B cell (primary cell): ENCODE measurements around the gene SNX32. TPM values are rescaled to one million over a fixed set of nuclear protein-coding genes. Genes with fewer than 3 reads are reported as not detected.

Source experiments
- ATAC-seq: fragments of 200-7000 bp; cut with Tn5 transposase; one replicate; pipeline ENCODE4 v1.10.0; 2021; ENCODE audit warnings: low read depth, mild to moderate bottlenecking, moderate number of reproducible peaks, moderate library complexity
- CTCF ChIA-PET: fragments of 350-600 bp; sonication (Branson Sonifier 250); formaldehyde crosslinking; loops from one replicate; lab custom pipeline; 2021; ENCODE audit warnings: antibody characterized with exemption, inconsistent platforms; lab: Charles Lee
- POLR2A ChIA-PET: fragments of 350-600 bp; sonication (Branson Sonifier 250); formaldehyde crosslinking; loops from one replicate; lab custom pipeline; 2021; ENCODE audit warnings: antibody characterized with exemption; lab: Charles Lee
- DNase-seq: peaks from one replicate; pipeline ENCODE4 v3.0.0; 2013
- H2AFZ ChIP-seq: 2 replicates; pipeline ENCODE4 v1.6.1; 2012; ENCODE audit warnings: mild to moderate bottlenecking, low read depth, low read length; ENCODE audit not compliant: insufficient read depth, poor library complexity, severe bottlenecking
- H3K27ac ChIP-seq, 2 donors: 1 replicate in 1 of 2; 2 replicates in 1 of 2; pipeline ENCODE4 v1.5.1; 2012 to 2013; ENCODE audit warnings: low read length in 2 of 2, mild to moderate bottlenecking in 2 of 2, moderate library complexity in 1 of 2
- H3K27me3 ChIP-seq, 4 experiments: fragments of 200-600 bp in 1 of 4; sonication (generic) in 1 of 4; replicated peaks in 1 of 4; 1 replicate in 2 of 4; 2 replicates in 2 of 4; pipeline versions ENCODE4 v1.6.1 to v1.7.0; 2013 to 2016; ENCODE audit warnings: low read length in 3 of 4, mild to moderate bottlenecking in 2 of 4, mixed read lengths in 1 of 4, moderate library complexity in 1 of 4; ENCODE audit not compliant: insufficient read depth in 4 of 4, control insufficient read depth in 3 of 4; ENCODE audit errors: control extremely low read depth in 1 of 4
- H3K36me3 ChIP-seq, 2 experiments: replicated peaks in 1 of 2; 1 replicate in 1 of 2; 2 replicates in 1 of 2; pipeline versions ENCODE4 v1.6.1 to v1.7.1; 2013; ENCODE audit warnings: low read length in 1 of 2; ENCODE audit not compliant: insufficient read depth in 2 of 2, control insufficient read depth in 1 of 2; ENCODE audit errors: control extremely low read depth in 1 of 2, extremely low read depth in 1 of 2
- H3K4me1 ChIP-seq, 2 donors: fragments of 200-600 bp in 1 of 2; sonication (generic) in 1 of 2; 1 replicate in 1 of 2; 2 replicates in 1 of 2; pipeline versions ENCODE4 v1.5.1 to v1.6.1; 2013 to 2017; ENCODE audit warnings: low read length in 2 of 2; ENCODE audit not compliant: control insufficient read depth in 2 of 2, insufficient read depth in 2 of 2
- H3K4me2 ChIP-seq: replicated peaks from 2 replicates; pipeline ENCODE3; 2012; ENCODE audit warnings: mild to moderate bottlenecking, low read depth, low read length; ENCODE audit not compliant: poor library complexity, severe bottlenecking
- H3K4me3 ChIP-seq, 5 experiments: fragments of 200-600 bp in 1 of 5; sonication (generic) in 1 of 5; 1 replicate in 3 of 5; 2 replicates in 2 of 5; pipeline versions ENCODE4 v1.5.1 to v1.7.0; 2011 to 2016; ENCODE audit warnings: low read length in 4 of 5, mild to moderate bottlenecking in 4 of 5, low read depth in 2 of 5, control low read depth in 1 of 5, moderate library complexity in 1 of 5; ENCODE audit not compliant: insufficient read depth in 1 of 5; ENCODE audit errors: control extremely low read depth in 1 of 5, extremely low read depth in 1 of 5
- H3K79me2 ChIP-seq: fragments of 200-600 bp; sonication (generic); one replicate; pipeline ENCODE4 v1.6.0; 2016; ENCODE audit warnings: low read length; ENCODE audit not compliant: control insufficient read depth, insufficient read depth
- H3K9ac ChIP-seq: fragments of 200-600 bp; sonication (generic); 2 replicates; pipeline ENCODE4 v1.6.1; 2017; ENCODE audit warnings: mild to moderate bottlenecking, low read length, moderate library complexity
- H3K9me3 ChIP-seq, 3 donors: one replicate each; pipeline versions ENCODE4 v1.6.1 to v1.7.1; 2013; ENCODE audit warnings: low read length in 2 of 3; ENCODE audit not compliant: control insufficient read depth in 2 of 3, insufficient read depth in 1 of 3; ENCODE audit errors: control extremely low read depth in 1 of 3
- H4K20me1 ChIP-seq: 2 replicates; pipeline ENCODE4 v1.6.0; 2012; ENCODE audit warnings: mild to moderate bottlenecking, low read length; ENCODE audit not compliant: insufficient read depth, control insufficient read depth, poor library complexity, severe bottlenecking
- H3K27ac Mint-ChIP-seq: one replicate; pipeline ENCODE4 v1.8.0; 2021; ENCODE audit warnings: mixed read lengths
- H3K27me3 Mint-ChIP-seq: one replicate; pipeline ENCODE4 v1.8.0; 2021; ENCODE audit warnings: mixed read lengths
- H3K4me1 Mint-ChIP-seq: one replicate; pipeline ENCODE4 v1.8.0; 2021; ENCODE audit warnings: mixed read lengths
- H3K4me3 Mint-ChIP-seq: one replicate; pipeline ENCODE4 v1.8.0; 2021; ENCODE audit warnings: mixed read lengths
- H3K9me3 Mint-ChIP-seq: one replicate; pipeline ENCODE4 v1.8.0; 2022; ENCODE audit warnings: mixed read lengths; ENCODE audit not compliant: insufficient read depth
- CTCF ChIP-seq: fragments of 200-600 bp; IDR thresholded peaks from one replicate; pipeline ENCODE4 v1.8.0; 2022; ENCODE audit warnings: antibody characterized with exemption, mild to moderate bottlenecking
- EZH2 ChIP-seq: IDR thresholded peaks from 2 replicates; pipeline ENCODE4 v1.6.1; 2012; ENCODE audit warnings: borderline replicate concordance, low read depth, mild to moderate bottlenecking, moderate library complexity, low read length; ENCODE audit not compliant: insufficient read depth, poor library complexity, severe bottlenecking
- WGBS: methylation state at CpG from one replicate; pipeline ENCODE4 v1.1.5; 2013; ENCODE audit warnings: missing lambda C conversion rate; ENCODE audit not compliant: insufficient coverage; 5-methylcytosine and 5-hydroxymethylcytosine counted together
- intact Hi-C: fragments of 100-400 bp; cut with micrococcal nuclease; formaldehyde crosslinking; loops from one replicate; pipeline ENCODE4 v1.10.0; 2022
- polyA plus RNA-seq: library from polyadenylated mRNA; depleted of rRNA; stranded (reverse); fragments of >200 nt; gene quantifications from 2 replicates; pipeline ENCODE4 v1.2.3, GENCODE V29; 2012
- total RNA-seq, 2 donors: library from RNA; stranded (reverse); fragments of 120-200 nt in 1 of 2; gene quantifications; 1 replicate in 1 of 2; 2 replicates in 1 of 2; pipeline versions ENCODE4 v1.2.3 to v1.2.4, GENCODE V29; 2013 to 2022

SNX32 gene
- total and polyA plus RNA-seq, 2 donors (not counting 1 experiment from before 2014, with no cell fraction given), result 0.57 to 0.89 TPM

GRCh38 chr11:65880844-65881421, 47.2 kb downstream of the SNX32 start:
- H3K27ac Mint-ChIP-seq, result peak overlapping the region; percentile 50
- no peak overlapping the region for H3K27ac ChIP-seq
- TF ChIP-seq EZH2 (no peak), CTCF (no peak)
- 49% methylated on average over 4 of the region's 7 CpGs for WGBS
- DNase-seq, result no peak
- CTCF ChIA-PET, result interaction anchor here (15.5 kb wide), 1 partner anchor 21 kb away, joined by 244 read pairs; the partner anchor contains the start of genes CFL1 and MUS81
- H3K27me3 Mint-ChIP-seq, result no peaks in the 10 kb centered on the region
- intact Hi-C loops, result no loop called here
- peaks cover 5% of the 10 kb centered on the region for H4K20me1 ChIP-seq
- no peak overlapping the region for H3K4me3 Mint-ChIP-seq
- H3K9me3 Mint-ChIP-seq, result no peaks in the 10 kb centered on the region
- no peak for ATAC-seq
- no peak overlapping the region for H3K9ac ChIP-seq
- H3K79me2 ChIP-seq, result peaks cover 19% of the 10 kb centered on the region
- peaks cover 10 to 32% of the 10 kb centered on the region in 2 donors for H3K4me1 ChIP-seq
- H2AFZ ChIP-seq, result no peak overlapping the region
- H3K4me2 ChIP-seq, result peak overlapping the region; percentile 5
- no peaks in the 10 kb centered on the region for H3K9me3 ChIP-seq
- H3K4me3 ChIP-seq, result no peak overlapping the region
- H3K27me3 ChIP-seq, result no peaks in the 10 kb centered on the region
- H3K36me3 ChIP-seq, result peaks cover 0 to 26% of the 10 kb centered on the region in 2 experiments
- POLR2A ChIA-PET, result interaction anchor here (0.6 to 1.6 kb wide), 3 partner anchors 20 to 170 kb away, joined by 3 to 12 read pairs (median 3); no protein-coding TSS in a partner anchor
- H3K4me1 Mint-ChIP-seq, result peaks cover 27% of the 10 kb centered on the region
